LNCAP (cell line): ENCODE measurements around the gene CASP8.

Experiments used
- TF ChIP-seq, protein P1 (sequence below): fragments of 450-650 bp; IDR thresholded peaks from 2 replicates; pipeline ENCODE4 v1.5.1; 2017; ENCODE audit warnings: mild to moderate bottlenecking

CASP8 gene

DNA sequence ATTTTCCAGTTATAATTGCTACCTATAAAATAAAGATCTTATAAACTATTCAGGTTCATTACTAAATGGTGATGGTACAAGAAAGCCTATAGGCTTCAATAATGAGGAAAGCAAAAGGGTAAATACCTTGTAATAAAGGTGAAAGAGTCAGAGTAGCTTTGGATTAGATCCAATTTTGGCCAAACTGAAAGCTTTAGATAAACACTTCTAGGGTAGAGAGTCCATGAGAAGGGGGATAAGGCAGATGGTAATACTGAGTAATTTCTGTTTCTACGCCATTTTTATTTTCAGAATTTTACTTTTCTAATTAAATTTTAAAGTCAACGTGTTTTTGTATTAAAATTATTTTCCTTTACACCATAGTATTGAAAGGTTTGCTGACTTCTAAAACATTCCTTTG is 9.4 kb downstream of the CASP8 start:
- TF ChIP-seq, protein P1, sequence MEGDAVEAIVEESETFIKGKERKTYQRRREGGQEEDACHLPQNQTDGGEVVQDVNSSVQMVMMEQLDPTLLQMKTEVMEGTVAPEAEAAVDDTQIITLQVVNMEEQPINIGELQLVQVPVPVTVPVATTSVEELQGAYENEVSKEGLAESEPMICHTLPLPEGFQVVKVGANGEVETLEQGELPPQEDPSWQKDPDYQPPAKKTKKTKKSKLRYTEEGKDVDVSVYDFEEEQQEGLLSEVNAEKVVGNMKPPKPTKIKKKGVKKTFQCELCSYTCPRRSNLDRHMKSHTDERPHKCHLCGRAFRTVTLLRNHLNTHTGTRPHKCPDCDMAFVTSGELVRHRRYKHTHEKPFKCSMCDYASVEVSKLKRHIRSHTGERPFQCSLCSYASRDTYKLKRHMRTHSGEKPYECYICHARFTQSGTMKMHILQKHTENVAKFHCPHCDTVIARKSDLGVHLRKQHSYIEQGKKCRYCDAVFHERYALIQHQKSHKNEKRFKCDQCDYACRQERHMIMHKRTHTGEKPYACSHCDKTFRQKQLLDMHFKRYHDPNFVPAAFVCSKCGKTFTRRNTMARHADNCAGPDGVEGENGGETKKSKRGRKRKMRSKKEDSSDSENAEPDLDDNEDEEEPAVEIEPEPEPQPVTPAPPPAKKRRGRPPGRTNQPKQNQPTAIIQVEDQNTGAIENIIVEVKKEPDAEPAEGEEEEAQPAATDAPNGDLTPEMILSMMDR: no peak

DNA sequence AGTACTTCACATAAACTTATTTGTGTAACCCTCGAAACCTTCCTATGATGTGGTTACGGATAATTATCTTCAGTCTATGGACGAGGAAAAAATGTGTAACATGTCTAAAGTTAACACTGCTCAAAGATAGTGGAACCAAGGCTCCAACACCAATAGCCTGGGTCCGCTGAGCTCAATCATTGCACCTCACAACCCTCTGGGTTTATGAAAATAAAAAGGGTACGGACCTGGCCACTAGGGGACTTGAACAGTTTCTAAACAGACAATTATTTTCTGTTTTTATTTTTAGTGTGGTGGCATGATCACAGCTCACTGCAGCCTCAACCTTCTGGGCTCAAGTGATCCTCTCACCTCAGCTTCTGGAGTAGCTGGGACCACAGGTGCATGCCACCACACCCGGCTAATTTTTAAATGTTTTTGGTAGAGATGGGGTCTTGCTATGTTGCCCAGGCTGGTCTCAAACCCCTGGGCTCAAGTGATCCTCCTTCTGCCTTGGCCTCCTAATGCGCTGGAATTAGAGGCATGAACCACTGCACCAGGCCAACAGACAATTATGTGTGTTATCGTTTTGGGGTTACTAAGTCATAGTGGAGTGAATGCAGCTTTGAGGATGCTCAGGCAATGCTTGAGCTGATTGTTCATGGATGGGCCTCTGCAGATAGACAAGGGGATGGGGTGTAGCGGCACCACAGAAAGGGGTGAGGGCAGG is 10.1 kb downstream of the CASP8 start:
- TF ChIP-seq, protein P1: no peak

DNA sequence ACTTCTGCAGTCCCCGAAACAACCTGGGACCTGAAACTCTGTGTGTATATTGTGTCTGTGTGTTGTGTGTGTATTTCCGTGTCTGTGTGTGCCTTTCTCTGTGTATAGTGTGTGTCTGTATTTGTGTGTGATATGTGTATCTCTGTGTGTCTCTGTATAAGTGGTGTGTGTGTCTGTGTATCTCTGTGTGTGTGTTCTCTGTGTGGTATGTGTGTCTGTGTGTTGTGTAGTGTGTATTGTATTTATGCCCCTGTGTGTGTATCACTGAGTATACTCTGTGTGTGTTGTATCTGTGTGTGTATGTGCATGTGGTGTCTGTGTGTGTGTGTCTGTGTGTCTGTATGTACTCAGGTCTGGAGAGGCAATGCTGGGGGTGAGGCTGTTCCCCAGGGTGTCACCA is 11.6 kb downstream of the CASP8 start:
- TF ChIP-seq, protein P1: no peak

DNA sequence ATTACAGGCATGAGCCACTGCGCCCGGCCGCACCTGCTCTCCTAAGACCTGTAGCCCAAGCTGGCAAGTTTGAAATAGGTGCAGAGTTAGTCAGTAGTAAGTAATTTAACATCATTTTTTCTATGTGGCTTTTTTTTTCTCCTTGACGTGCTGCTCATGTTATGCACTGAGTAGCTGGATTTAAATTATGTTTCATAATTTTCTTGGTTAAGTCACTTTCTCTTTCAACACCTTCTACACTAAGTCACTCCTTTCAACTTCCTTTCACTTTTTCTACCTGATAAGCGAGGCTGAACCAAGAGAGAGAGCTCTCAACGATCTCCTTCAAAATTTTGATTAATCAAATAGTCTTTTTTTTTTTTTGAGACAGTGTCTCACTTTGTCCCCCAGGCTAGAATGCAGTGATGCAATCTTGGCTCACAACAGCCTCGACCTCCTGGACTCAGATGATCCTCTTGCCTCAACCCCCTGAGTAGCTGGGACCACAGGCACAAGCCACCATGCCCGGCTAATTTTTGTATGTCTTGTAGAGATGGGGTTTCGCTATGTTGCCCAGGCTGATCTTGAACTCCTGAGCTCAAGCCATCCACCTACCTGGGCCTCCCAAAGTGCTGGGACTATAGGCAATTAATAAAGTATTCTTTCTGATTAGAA is 13.1 kb downstream of the CASP8 start:
- TF ChIP-seq, protein P1: no peak

DNA sequence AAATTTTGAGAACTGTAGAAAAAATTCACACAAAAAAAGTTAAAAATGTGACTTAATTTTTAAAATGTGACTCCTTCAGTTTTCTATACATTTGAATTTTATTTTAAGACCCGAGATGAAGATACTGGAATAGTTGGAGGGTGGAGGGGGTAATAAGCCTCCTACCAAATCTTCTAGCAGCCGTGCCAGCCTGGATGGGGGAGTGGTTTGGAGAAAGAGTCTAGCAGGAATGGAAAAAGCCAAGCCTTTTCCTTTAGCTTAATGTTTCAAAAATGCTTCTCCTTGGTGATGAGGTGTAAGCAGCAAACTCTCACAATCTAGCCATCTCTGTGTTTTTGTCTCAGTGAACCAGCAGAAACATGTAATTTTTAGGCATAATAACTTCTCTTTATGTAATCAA is 14.7 kb downstream of the CASP8 start:
- TF ChIP-seq, protein P1: no peak

DNA sequence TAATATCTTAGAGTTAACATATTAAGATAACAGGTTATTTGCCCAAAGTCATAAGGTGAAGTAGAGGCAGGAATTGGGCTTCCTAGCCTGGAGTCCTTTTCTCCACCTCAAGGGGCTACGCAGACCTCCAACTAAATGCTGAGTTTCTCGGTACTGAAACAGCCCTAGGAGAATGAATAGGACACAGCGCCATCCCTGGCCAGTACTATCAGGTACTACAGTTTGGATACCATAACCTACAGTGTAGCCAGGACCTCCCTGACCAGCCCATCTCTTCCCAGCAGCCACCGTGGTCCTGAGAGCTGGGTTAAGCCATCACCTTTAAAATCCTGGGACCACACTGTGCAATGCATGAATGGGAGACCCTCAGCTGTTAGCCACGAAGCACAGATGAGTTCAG is 15.7 kb downstream of the CASP8 start:
- TF ChIP-seq, protein P1: no peak

DNA sequence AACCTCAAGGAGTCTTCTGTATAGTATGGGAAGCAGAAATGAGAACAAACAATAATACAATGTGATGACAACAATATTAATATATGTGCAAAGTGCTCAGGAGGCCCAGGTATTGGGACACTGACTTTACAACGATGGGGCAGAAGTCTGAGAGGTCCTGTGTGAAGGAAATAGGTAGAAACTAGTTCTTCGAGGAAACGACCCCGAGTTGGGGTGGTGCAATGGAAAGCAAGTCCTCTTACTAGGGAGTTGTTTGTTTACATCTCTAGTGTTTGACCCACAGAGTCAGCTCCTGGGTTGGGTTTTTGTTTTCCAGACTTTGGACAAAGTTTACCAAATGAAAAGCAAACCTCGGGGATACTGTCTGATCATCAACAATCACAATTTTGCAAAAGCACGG is 16.2 kb downstream of the CASP8 start:
- TF ChIP-seq, protein P1: no peak
